K562 (cell line): ENCODE results near the gene KSR2. TPM values are rescaled to one million over a fixed set of nuclear protein-coding genes. Genes with fewer than 3 reads are reported as not detected.

Source experiments
- BRD9 ChIP-seq: fragments of 450-650 bp; IDR thresholded peaks from 2 replicates; pipeline ENCODE4 v1.6.1; 2018; ENCODE audit warnings: low read depth; ENCODE audit not compliant: partially characterized antibody
- ELF4 ChIP-seq: fragments of 450-650 bp; formaldehyde crosslinking; IDR thresholded peaks from 2 replicates; pipeline ENCODE4 v1.4.0; 2022; ENCODE audit warnings: missing genetic modification characterization
- LCOR ChIP-seq: sonication (generic); formaldehyde crosslinking; IDR thresholded peaks from 2 replicates; pipeline ENCODE4 v1.8.0; 2022; ENCODE audit warnings: mild to moderate bottlenecking, missing genetic modification reagents
- MEIS2 ChIP-seq: fragments of 450-650 bp; IDR thresholded peaks from 2 replicates; pipeline ENCODE4 v1.6.1; 2014; ENCODE audit warnings: mild to moderate bottlenecking; ENCODE audit not compliant: partially characterized antibody
- PHF8 ChIP-seq: fragments of 200-600 bp; sonication (generic); IDR thresholded peaks from 2 replicates; pipeline ENCODE4 v1.6.1; 2012; ENCODE audit warnings: mixed run types, mild to moderate bottlenecking, inconsistent platforms, low read length, moderate library complexity, borderline replicate concordance
- ZBTB1 ChIP-seq: sonication (generic); formaldehyde crosslinking; IDR thresholded peaks from 2 replicates; pipeline ENCODE4 v1.8.1; 2023; ENCODE audit warnings: missing genetic modification reagents, low read depth, mild to moderate bottlenecking, borderline replicate concordance
- ZNF24 ChIP-seq: fragments of 450-650 bp; IDR thresholded peaks from 2 replicates; pipeline ENCODE4 v1.6.1; 2016
- ZNF717 ChIP-seq: fragments of 250-450 bp; sonication (Bioruptor Pico); IDR thresholded peaks from 2 replicates; pipeline ENCODE4 v1.5.0; 2021
- polyA plus RNA-seq, 8 experiments: library from polyadenylated mRNA; depleted of rRNA in 4 of 8; stranded (reverse) in 5 of 8; unstranded in 3 of 8; fragments of >200 nt; fragmentation: Nextera tagmentation in 2 of 8; fragmentation: Illumina TruSeq in 1 of 8; extraction: Ambion mirVana in 2 of 8; extraction: Trizol in 1 of 8; gene quantifications; 2 replicates each; pipeline versions ENCODE4 v1.2.1 to v1.2.3, GENCODE V29; 2011 to 2014; ENCODE audit warnings: inconsistent platforms in 1 of 8, missing spikeins in 1 of 8
- total RNA-seq, 7 experiments: library from RNA; depleted of rRNA in 6 of 7; stranded (reverse); fragments of >200 nt in 6 of 7; fragmentation: Illumina TruSeq in 2 of 7; extraction: Trizol in 2 of 7; gene quantifications; 2 replicates each; pipeline versions ENCODE4 v1.2.1 to v1.2.3, GENCODE V29; 2011 to 2021; ENCODE audit warnings: low replicate concordance in 1 of 7
- TF ChIP-seq, protein P1 (sequence below): IDR thresholded peaks from 2 replicates; pipeline ENCODE4 v1.6.1; 2012; ENCODE audit warnings: low read depth, low read length, improper control_type of control experiment, borderline replicate concordance
- TF ChIP-seq, protein P2 (sequence below): fragments of 450-650 bp; conservative IDR thresholded peaks from 2 replicates; pipeline ENCODE4 v1.6.1; 2016; ENCODE audit warnings: missing genetic modification characterization, low read depth, mild to moderate bottlenecking, control low read depth, missing compliant biosample characterization

The KSR2 gene
- total and polyA plus RNA-seq, 9 of the 15 experiments (the other 6 are each of a cell fraction or from before 2014, with no cell fraction given), result not detected

GRCh38 chr12:117439531-117440001 lies 529.2 kb downstream of the KSR2 start (continued):
- TF ChIP-seq ELF4 (CRISPR knock-in tag) (no peak), ZNF24 (no peak), MEIS2 (no peak), BRD9 (no peak), ZBTB1 (CRISPR knock-in tag) (no peak), PHF8 (no peak), ZNF717 (no peak), LCOR (no peak)
- TF ChIP-seq, protein P1, sequence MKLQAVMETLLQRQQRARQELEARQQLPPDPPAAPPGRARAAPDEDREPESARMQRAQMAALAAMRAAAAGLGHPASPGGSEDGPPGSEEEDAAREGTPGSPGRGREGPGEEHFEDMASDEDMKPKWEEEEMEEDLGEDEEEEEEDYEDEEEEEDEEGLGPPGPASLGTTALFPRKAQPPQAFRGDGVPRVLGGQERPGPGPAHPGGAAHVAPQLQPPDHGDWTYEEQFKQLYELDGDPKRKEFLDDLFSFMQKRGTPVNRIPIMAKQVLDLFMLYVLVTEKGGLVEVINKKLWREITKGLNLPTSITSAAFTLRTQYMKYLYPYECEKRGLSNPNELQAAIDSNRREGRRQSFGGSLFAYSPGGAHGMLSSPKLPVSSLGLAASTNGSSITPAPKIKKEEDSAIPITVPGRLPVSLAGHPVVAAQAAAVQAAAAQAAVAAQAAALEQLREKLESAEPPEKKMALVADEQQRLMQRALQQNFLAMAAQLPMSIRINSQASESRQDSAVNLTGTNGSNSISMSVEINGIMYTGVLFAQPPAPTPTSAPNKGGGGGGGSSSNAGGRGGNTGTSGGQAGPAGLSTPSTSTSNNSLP, result no peak
- TF ChIP-seq, protein P2, sequence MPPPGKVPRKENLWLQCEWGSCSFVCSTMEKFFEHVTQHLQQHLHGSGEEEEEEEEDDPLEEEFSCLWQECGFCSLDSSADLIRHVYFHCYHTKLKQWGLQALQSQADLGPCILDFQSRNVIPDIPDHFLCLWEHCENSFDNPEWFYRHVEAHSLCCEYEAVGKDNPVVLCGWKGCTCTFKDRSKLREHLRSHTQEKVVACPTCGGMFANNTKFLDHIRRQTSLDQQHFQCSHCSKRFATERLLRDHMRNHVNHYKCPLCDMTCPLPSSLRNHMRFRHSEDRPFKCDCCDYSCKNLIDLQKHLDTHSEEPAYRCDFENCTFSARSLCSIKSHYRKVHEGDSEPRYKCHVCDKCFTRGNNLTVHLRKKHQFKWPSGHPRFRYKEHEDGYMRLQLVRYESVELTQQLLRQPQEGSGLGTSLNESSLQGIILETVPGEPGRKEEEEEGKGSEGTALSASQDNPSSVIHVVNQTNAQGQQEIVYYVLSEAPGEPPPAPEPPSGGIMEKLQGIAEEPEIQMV (tag), result no peak
